ENCODE data around the gene ADRA1B. TPM values are rescaled to one million over a fixed set of nuclear protein-coding genes. Genes with fewer than 3 reads are reported as not detected.

ADRA1B gene
- total RNA-seq, 1 donor from 2014 or later = not detected

- intact Hi-C loops (cut with micrococcal nuclease) = loop anchor here (1.0 to 2.0 kb wide), 2 partner anchors 520 to 679 kb away; no protein-coding TSS in a partner anchor
These were observed 49.0 kb downstream of the ADRA1B start for GRCh38 chr5:159965031-159965837.

- intact Hi-C loops (cut with micrococcal nuclease) = loop anchor here (1.0 to 2.0 kb wide), 2 partner anchors 521 to 679 kb away; no protein-coding TSS in a partner anchor
These were observed 49.5 kb downstream of the ADRA1B start for GRCh38 chr5:159965838-159966128.

- intact Hi-C loops (cut with micrococcal nuclease) = loop anchor here (10.0 kb wide), 1 partner anchor 175 kb away; no protein-coding TSS in a partner anchor
These were observed 53.7 kb downstream of the ADRA1B start for GRCh38 chr5:159969966-159970365.

- intact Hi-C loops (cut with micrococcal nuclease) = loop anchor here (10.0 kb wide), 1 partner anchor 176 kb away; no protein-coding TSS in a partner anchor
These were observed 54.8 kb downstream of the ADRA1B start for GRCh38 chr5:159971038-159971437.

- intact Hi-C loops (cut with micrococcal nuclease) = loop anchor here (10.0 kb wide), 1 partner anchor 177 kb away; no protein-coding TSS in a partner anchor
These were observed 55.2 kb downstream of the ADRA1B start for GRCh38 chr5:159971514-159971913.

- intact Hi-C loops (cut with micrococcal nuclease) = loop anchor here (10.0 kb wide), 1 partner anchor 177 kb away; no protein-coding TSS in a partner anchor
These were observed 55.7 kb downstream of the ADRA1B start for GRCh38 chr5:159971931-159972461.

- intact Hi-C loops (cut with micrococcal nuclease) = loop anchor here (10.0 kb wide), 1 partner anchor 178 kb away; no protein-coding TSS in a partner anchor
These were observed 56.5 kb downstream of the ADRA1B start for GRCh38 chr5:159972538-159973362.

- intact Hi-C loops (cut with micrococcal nuclease) = loop anchor here (10.0 kb wide), 1 partner anchor 181 kb away; no protein-coding TSS in a partner anchor
These were observed 59.3 kb downstream of the ADRA1B start for GRCh38 chr5:159975462-159976019.

GRCh38 chr5:159976921-159977320 lies 60.6 kb downstream of the ADRA1B start:
- intact Hi-C loops (cut with micrococcal nuclease) = loop anchor here (10.0 kb wide), 1 partner anchor 182 kb away; no protein-coding TSS in a partner anchor

GRCh38 chr5:159978358-159978757 lies 62.1 kb downstream of the ADRA1B start:
- intact Hi-C loops (cut with micrococcal nuclease) = loop anchor here (10.0 kb wide), 1 partner anchor 184 kb away; no protein-coding TSS in a partner anchor

- intact Hi-C loops (cut with micrococcal nuclease) = no loop called here
These were observed 66.3 kb downstream of the ADRA1B start for GRCh38 chr5:159982421-159983173.

- intact Hi-C loops (cut with micrococcal nuclease) = loop anchor here (1.0 to 5.0 kb wide), 8 partner anchors 22 to 831 kb away; partner anchors contain the start of gene TTC1
These were observed 70.9 kb downstream of the ADRA1B start for GRCh38 chr5:159987031-159987674.

- intact Hi-C loops (cut with micrococcal nuclease) = no loop called here
These were observed 74.2 kb downstream of the ADRA1B start for GRCh38 chr5:159990506-159990905.

GRCh38 chr5:159992566-159992965 lies 76.3 kb downstream of the ADRA1B start:
- intact Hi-C loops (cut with micrococcal nuclease) = no loop called here

GRCh38 chr5:159993194-159993593 lies 76.9 kb downstream of the ADRA1B start:
- intact Hi-C loops (cut with micrococcal nuclease) = no loop called here

- intact Hi-C loops (cut with micrococcal nuclease) = no loop called here
These were observed 79.6 kb downstream of the ADRA1B start for GRCh38 chr5:159995907-159996306.

GRCh38 chr5:160001457-160001856 lies 85.2 kb downstream of the ADRA1B start:
- intact Hi-C loops (cut with micrococcal nuclease) = no loop called here

GRCh38 chr5:160007514-160007913 lies 91.2 kb downstream of the ADRA1B start:
- intact Hi-C loops (cut with micrococcal nuclease) = loop anchor here (5.0 kb wide), 4 partner anchors 460 to 1130 kb away; no protein-coding TSS in a partner anchor

GRCh38 chr5:160008529-160008876 lies 92.2 kb downstream of the ADRA1B start:
- intact Hi-C loops (cut with micrococcal nuclease) = loop anchor here (2.0 to 5.0 kb wide), 5 partner anchors 459 to 1131 kb away; no protein-coding TSS in a partner anchor

Data from T-helper 1 cell treated with Interleukin-12 subunit alpha and Interleukin-12 subunit beta and Interleukin-4 antibody, amounts not matched to agents 30 ng/mL and 1 ng/mL, for 36 hours (primary cell).